Measurements from ENCODE around the gene SEMA3C. TPM values are rescaled to one million over a fixed set of nuclear protein-coding genes. Genes with fewer than 3 reads are reported as not detected.

Gene SEMA3C
- total and polyA plus RNA-seq, 2 donors (not counting 1 experiment from before 2014, with no cell fraction given), result 0.06 TPM; not detected in 1

- Histone ChIP-seq H4K20me1 (ENCODE audit: control insufficient read depth, insufficient read depth, low read length, poor library complexity, severe bottlenecking) (no peaks in the 10 kb centered on the region), H3K4me2 (replicated peaks; ENCODE audit: low read depth, low read length, poor library complexity, severe bottlenecking) (no peak overlapping the region), H3K79me2 (ENCODE audit: control insufficient read depth, insufficient read depth, low read length) (no peaks in the 10 kb centered on the region), H3K27me3 (replicated peaks in 1 of 4; ENCODE audit: control extremely low read depth in 1 of 4, control insufficient read depth in 3 of 4, insufficient read depth in 4 of 4, low read length in 3 of 4) (no peaks in the 10 kb centered on the region), H3K9ac (ENCODE audit: low read length) (no peak overlapping the region), H3K27ac (ENCODE audit: low read length in 2 of 2) (no peak overlapping the region), H3K4me3 (ENCODE audit: control extremely low read depth in 1 of 5, extremely low read depth in 1 of 5, insufficient read depth in 1 of 5, low read depth in 2 of 5, low read length in 4 of 5) (no peak overlapping the region), H2AFZ (ENCODE audit: insufficient read depth, low read depth, low read length, poor library complexity, severe bottlenecking) (no peak overlapping the region), H3K4me1 (ENCODE audit: control insufficient read depth in 2 of 2, insufficient read depth in 2 of 2, low read length in 2 of 2) (no peaks in the 10 kb centered on the region), H3K36me3 (replicated peaks in 1 of 2; ENCODE audit: control extremely low read depth in 1 of 2, control insufficient read depth in 1 of 2, extremely low read depth in 1 of 2, insufficient read depth in 2 of 2, low read length in 1 of 2) (no peaks in the 10 kb centered on the region), H3K9me3 (ENCODE audit: control extremely low read depth in 1 of 3, control insufficient read depth in 2 of 3, insufficient read depth in 1 of 3, low read length in 2 of 3) (no peaks in the 10 kb centered on the region)
- TF ChIP-seq EZH2 (IDR thresholded peaks at IDR 0.05; ENCODE audit: borderline replicate concordance, insufficient read depth, low read depth, low read length, poor library complexity, severe bottlenecking) (no peak), CTCF (IDR thresholded peaks at IDR 0.05) (no peak)
- H3K9me3 Mint-ChIP-seq (ENCODE audit: insufficient read depth), result peaks cover 3% of the 10 kb centered on the region
- no peak overlapping the region for H3K4me3 Mint-ChIP-seq
- intact Hi-C loops (cut with micrococcal nuclease), result no loop called here
- H3K27ac Mint-ChIP-seq, result no peak overlapping the region
- CTCF ChIA-PET, result no interaction called here
- POLR2A ChIA-PET, result no interaction called here
- ATAC-seq (ENCODE audit: low read depth) (peak; percentile 36), DNase-seq (peak; percentile 13)
- WGBS (ENCODE audit: insufficient coverage), result 0% methylated on average over 1 of the region's 3 CpGs
- H3K27me3 Mint-ChIP-seq, result no peaks in the 10 kb centered on the region
- H3K4me1 Mint-ChIP-seq, result no peaks in the 10 kb centered on the region
Measured at GRCh38 chr7:80726666-80727065, 192.2 kb downstream of the SEMA3C start.

DNA sequence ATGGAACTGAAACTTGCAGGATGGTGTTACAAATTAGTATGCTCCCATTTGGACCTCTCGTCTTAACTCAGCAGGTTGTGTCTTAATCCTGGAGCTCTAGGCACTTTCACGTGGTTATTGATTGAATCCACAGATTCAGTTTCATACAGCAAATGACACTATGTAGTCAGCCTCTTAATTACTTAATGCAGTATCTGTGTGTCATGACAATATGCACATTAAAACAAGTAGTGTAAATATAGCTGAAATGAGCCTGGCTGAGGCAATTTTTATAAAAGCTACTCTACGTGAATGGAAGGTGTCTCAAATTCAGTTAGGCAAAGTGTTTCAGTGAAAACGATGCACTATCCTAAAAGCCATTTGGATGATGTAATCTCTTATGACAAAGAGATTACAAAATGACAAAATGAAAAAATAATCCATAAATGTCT lies 193.7 kb downstream of the SEMA3C start:
- CTCF ChIA-PET, result no interaction called here
- Histone ChIP-seq H2AFZ (ENCODE audit: insufficient read depth, low read depth, low read length, poor library complexity, severe bottlenecking) (no peak overlapping the region), H3K9me3 (ENCODE audit: control extremely low read depth in 1 of 3, control insufficient read depth in 2 of 3, insufficient read depth in 1 of 3, low read length in 2 of 3) (no peaks in the 10 kb centered on the region), H3K79me2 (ENCODE audit: control insufficient read depth, insufficient read depth, low read length) (no peaks in the 10 kb centered on the region), H4K20me1 (ENCODE audit: control insufficient read depth, insufficient read depth, low read length, poor library complexity, severe bottlenecking) (no peaks in the 10 kb centered on the region), H3K36me3 (replicated peaks in 1 of 2; ENCODE audit: control extremely low read depth in 1 of 2, control insufficient read depth in 1 of 2, extremely low read depth in 1 of 2, insufficient read depth in 2 of 2, low read length in 1 of 2) (no peaks in the 10 kb centered on the region), H3K27me3 (replicated peaks in 1 of 4; ENCODE audit: control extremely low read depth in 1 of 4, control insufficient read depth in 3 of 4, insufficient read depth in 4 of 4, low read length in 3 of 4) (no peaks in the 10 kb centered on the region), H3K4me2 (replicated peaks; ENCODE audit: low read depth, low read length, poor library complexity, severe bottlenecking) (no peak overlapping the region), H3K27ac (ENCODE audit: low read length in 2 of 2) (no peak overlapping the region), H3K4me3 (ENCODE audit: control extremely low read depth in 1 of 5, extremely low read depth in 1 of 5, insufficient read depth in 1 of 5, low read depth in 2 of 5, low read length in 4 of 5) (no peak overlapping the region), H3K9ac (ENCODE audit: low read length) (no peak overlapping the region), H3K4me1 (ENCODE audit: control insufficient read depth in 2 of 2, insufficient read depth in 2 of 2, low read length in 2 of 2) (no peaks in the 10 kb centered on the region)
- TF ChIP-seq EZH2 (IDR thresholded peaks at IDR 0.05; ENCODE audit: borderline replicate concordance, insufficient read depth, low read depth, low read length, poor library complexity, severe bottlenecking) (no peak), CTCF (IDR thresholded peaks at IDR 0.05) (no peak)
- Mint-ChIP-seq H3K27me3 (no peaks in the 10 kb centered on the region), H3K27ac (no peak overlapping the region), H3K9me3 (ENCODE audit: insufficient read depth) (peaks cover 3% of the 10 kb centered on the region), H3K4me1 (no peaks in the 10 kb centered on the region), H3K4me3 (no peak overlapping the region)
- DNase-seq, result no peak
- intact Hi-C loops (cut with micrococcal nuclease), result no loop called here
- no CpG with 5 or more reads among the region's 4 CpGs for WGBS (ENCODE audit: insufficient coverage)
- POLR2A ChIA-PET, result no interaction called here
- no peak for ATAC-seq (ENCODE audit: low read depth)

Data from B cell (primary cell).